HG02884 (cell line): ENCODE results near the gene ABHD3.
"Not testable (repeated sequence)": the region's sequence is repeated elsewhere in the genome, so short reads cannot be mapped to it uniquely, and the experiment has no call there.

Experiments used
- ATAC-seq: cut with Tn5 transposase; IDR thresholded peaks from one replicate; pipeline ENCODE4 v1.9.1; 2021; ENCODE audit warnings: mild to moderate bottlenecking, moderate library complexity; ENCODE audit not compliant: unreplicated experiment

ABHD3 gene

DNA sequence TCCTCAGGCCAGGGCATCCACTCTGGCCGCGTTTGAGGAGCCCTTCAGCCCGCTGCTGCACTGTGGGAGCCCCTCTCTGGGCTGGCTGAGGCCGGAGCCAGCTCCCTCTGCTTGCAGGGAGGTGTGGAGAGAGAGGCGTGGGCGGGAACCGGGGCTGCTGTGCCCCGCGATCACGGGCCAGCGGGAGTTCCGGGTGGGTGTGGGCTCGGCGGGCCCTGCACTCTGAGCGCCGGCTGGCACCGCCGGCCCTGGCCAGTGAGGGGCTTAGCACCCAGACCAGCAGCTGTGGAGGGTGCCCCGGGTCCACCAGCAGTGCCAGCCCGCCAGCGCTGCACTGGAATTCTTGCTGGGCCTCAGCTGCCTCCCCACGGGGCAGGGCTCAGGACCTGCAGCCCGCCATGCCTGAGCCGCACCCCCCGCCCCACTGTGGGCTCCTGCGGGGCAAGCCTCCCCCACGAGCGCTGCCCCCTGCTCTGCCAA, 1.9 kb upstream of the ABHD3 start:
- ATAC-seq: no peak

DNA sequence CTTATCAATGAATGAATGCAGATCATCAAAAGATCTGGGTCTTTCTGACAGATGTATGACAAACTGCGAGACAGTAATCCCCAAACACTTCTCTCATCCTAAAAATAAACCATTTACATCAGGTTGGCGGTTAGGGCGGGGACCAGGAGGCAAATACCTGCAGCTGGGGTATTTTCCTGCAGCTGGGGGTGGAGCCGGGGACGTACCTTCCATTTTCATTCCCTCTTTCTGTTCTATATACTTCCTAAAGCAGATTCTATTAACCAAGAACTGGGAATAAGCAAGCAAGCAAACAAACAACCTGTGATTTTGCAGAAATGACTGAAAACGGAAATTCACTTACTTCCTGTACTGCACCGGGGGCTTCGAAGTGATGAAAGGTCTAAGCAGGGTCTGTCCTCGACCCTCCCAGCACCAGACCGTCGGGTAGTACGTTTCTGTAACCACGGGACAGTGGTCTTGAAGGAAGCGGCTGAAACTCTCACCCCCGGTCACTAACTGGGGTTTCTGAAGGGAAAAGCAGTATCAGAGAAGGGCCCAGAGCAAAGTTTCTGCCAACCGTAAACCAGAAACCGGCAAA, 1.2 kb downstream of the ABHD3 start:
- no peak for ATAC-seq

DNA sequence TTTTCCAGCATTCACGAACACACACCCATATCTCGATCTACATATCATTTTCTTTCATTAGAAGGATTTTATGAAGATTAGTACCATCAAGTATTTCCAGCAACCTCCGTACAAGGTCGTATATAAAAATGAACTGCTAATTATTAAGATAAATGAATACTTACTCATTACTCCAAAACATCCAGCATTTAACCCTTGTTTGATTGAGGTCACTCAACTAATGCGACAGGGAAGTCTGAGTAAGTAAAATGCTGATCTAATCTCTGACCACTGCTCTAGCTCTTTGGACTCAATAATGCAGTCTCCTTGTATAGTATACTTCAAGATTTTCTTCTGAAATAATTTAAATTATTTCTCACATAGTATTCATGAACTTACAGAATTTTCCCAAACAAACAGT, 2.0 kb downstream of the ABHD3 start:
- ATAC-seq: no peak

DNA sequence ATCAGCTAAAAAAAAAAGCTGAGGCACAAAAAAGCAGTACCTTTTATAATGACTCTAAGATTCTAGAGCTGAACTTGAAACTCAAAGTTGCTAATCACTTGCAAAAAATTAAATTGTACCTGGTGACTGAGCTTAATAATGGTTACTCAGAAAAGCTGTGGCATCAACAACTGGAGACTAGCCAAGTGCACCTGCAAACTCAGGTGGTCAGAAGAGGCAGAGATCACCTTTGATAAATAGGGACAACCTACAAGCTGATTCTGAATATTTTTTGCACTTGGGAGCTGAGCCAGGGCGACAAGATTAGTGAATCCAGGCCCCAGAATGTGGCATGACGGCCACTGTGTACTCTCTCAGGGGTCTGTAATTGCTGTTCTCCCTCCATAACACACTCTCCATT, 3.0 kb downstream of the ABHD3 start:
- ATAC-seq: no peak

DNA sequence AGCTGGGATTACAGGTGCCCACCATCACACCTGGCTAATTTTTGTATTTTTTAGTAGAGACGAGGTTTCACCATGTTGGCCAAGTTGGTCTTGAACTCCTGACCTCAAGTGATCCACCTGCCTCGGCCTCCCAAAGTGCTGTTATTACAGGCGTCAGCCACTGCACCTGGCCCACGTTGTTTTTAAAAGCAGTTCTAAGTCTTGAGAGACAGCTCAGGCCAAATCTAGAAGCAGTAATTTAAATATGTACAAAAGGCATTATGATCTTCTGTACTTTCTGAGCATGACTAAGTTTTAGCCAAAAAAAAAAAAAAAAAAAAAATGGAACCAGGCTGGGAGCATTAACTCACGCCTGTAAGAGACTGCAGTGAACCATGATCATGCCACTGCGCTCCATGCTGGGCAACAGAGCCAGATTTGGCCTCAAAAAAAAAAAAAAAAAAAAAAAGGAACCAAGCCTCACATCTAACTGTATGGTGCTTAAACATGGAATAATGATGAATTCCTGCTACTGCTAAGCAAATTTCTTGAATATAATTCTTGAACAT, 4.0 kb downstream of the ABHD3 start:
- ATAC-seq: no peak

DNA sequence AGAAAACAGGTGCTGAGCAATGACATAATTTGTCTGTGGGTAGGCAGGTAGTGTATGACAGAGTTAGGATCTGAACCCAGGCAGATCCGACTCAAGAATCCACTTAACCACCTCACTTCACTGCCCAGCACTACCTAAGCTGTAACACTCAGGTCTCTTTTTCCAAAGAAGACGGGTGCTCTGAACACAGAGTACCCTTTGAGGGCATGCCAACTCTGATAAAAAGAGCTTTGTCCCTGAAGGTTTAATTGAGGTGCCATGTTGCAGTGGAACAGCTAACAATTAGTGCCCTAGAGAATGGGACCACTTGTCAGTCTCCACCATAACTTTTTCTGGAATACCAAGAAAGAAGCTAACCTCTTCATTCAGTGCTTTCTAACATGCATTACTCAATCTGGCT, 11.3 kb downstream of the ABHD3 start:
- no peak for ATAC-seq

DNA sequence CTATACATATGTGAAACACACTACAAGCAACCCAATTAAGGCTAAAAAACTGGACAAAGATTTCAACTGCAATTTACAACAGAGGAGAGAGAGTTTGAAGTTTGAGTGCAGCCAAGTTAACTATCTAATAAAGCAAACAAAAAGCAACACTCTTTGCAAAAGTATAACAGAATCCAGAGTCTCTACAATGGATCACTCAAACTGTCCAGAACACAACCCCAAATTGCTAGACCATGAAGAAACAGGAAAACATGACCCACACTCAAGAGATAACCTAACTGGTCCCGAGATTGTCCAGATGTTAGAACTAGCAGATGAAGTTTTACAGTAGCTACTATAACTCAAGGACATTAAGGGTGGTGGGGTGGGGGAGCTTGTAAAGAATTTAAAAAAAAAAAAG, 14.8 kb downstream of the ABHD3 start:
- ATAC-seq: no peak

DNA sequence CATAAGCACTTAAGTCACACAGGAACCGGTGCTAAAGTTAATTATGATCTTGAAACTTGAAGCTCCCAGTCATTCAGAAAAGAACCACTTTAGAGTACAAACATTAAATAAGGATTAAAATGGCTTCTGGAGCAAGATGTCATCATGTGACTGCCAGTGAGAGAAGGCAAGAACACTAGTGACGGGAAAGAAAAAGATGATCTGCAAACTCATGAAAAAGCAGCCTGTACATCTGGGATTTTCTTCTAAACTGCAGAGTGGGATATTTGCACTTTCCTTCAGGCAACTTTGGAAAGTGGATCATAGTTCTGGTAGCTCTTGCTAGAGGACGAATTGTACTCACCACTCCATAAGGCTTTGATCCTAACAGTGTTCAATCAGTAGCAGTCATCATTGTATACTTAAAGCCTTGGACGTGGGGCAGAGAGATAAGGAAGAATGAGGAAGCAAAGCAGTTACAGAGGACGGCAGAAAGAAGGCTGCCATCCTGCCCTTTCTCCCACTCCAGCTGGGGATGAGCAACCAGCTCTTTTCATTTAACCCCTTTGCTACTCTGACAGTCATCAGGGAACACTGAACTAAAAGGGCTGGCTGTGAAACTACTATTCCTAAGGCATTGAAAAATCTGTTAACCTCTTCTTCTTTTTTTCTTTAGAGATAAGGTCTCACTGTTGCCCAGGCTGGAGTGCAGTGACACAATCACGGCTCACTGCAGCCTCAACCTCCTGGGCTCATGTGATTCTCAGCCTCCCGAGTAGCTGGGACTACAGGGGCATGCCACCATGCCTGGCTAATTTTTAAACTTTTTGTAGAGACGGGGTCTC, 18.1 kb downstream of the ABHD3 start:
- ATAC-seq: no peak

DNA sequence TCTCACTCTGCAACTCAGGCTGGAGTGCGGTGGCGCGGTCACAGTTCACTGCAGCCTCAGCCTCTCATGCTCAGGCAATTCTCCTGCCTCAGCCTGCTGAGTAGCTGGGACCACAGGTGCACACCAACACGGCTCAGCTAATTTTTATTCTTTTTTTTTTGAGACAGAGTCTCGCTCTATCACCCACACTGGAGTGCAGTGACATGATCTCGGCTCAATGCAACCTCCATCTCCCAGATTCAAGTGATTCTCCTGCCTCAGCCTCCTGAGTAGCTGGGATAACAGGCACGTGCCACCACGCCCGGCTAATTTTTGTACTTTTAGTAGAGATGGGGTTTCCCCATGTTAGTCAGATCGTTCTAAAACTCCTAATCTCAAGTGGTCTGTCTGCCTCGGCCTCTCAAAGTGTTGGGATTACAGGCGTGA, 19.0 kb downstream of the ABHD3 start:
- ATAC-seq: peak; percentile 85

DNA sequence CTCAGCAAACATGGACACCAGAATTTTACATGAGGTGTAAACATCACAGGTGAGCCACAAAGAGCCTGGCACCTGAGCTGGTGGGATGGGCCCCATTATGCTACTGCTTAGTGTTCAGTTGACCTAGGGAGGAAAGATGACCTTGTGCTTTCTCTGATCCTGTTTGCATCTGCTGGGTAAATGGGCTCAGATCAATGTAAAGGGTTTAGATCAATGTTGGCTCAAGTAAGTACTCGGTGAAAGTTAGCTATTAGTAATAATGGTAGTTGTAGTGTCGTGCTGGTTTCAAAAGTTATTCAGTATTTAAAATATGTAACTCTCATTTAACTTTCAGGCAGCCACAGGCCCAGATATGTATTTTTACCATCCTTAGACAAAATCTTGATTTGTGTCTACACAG, 19.8 kb downstream of the ABHD3 start:
- ATAC-seq: peak; percentile 48

DNA sequence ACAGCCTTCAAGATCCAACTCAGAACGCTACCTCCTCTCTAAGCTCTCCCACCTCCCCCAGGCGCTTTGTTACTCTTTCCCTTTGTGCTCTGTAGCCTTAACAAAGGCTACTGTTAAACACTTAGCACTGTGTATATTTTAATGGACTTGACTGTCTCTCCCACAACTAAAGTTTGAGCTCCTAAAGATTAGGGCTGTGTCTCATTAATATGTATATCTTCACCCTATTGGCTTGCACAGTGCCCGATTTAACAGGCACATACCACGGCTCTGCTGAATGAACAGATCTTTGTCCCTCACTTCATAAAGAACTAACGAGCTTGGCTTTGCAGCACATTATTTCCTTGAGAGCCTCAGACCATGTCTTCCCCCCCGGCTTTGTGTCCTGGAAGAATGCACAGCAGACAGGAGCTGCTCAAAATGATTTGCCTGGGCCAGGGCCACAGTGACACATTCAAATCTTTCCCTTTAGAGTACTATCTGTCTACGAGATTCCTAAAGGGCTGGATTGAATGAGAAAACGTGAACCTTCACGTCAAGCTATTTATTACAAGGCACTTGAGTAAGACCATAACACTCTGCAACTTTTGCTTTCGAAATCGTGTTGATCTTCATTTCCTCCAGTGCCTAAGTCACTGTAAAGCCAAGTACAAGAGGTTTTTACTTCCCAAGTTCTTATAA, 22.1 kb downstream of the ABHD3 start:
- peak; percentile 33 for ATAC-seq

DNA sequence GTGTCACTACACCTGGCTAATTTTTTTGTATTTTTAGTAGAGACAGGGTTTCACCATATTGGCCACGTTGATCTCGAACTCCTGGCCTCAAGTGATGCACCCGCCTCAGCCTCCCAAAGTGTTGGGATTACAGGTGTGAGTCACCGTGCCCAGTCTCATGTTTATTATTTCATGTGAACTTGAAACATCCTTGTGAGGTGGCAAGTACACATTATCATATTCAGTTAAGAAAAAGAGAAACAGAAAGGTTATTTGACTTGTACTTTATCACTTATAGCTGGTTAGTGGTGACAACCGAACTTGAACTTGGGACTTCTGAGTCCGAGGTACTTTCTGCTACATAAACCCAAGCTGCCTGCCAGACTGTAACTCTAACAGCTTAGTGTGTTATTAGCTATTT, 24.4 kb downstream of the ABHD3 start:
- ATAC-seq: no peak

DNA sequence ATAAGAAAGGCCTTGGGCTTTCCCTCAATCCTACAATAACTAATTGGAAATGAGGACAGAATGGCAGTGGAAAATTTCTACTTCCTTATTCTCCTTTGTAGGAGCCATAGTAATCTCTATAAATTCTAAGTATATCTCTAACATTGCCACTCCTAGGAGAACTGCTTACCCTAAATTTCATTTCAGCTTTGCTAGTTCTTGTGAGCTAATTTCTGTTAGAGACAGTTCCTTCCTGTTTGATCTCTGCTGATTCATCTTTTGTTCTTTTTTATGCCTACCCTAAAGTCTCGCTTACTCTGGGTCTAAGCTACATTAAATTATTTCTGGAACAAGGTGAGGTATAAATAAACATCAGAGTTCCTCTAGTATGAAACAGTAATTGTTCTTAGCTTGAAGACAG, 25.7 kb downstream of the ABHD3 start:
- ATAC-seq: no peak

DNA sequence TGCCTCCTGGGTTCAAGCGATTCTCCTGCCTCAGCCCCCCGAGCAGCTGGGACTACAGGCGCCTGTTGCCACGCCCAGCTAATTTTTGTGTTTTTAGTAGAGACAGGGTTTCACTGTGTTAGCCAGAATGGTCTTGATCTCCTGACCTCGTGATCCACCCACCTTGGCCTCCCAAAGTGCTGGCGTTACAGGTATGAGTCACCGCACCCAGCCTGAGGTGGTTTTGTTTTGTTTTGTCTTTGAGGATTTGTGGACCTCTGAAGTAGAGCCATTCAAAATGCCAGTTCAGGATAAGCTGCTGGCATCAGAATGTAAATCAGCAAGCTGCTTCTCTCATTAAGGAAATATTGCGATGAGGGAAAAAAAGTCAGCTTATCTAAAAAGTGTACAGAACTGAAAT, 29.2 kb downstream of the ABHD3 start:
- ATAC-seq: not testable (repeated sequence)

DNA sequence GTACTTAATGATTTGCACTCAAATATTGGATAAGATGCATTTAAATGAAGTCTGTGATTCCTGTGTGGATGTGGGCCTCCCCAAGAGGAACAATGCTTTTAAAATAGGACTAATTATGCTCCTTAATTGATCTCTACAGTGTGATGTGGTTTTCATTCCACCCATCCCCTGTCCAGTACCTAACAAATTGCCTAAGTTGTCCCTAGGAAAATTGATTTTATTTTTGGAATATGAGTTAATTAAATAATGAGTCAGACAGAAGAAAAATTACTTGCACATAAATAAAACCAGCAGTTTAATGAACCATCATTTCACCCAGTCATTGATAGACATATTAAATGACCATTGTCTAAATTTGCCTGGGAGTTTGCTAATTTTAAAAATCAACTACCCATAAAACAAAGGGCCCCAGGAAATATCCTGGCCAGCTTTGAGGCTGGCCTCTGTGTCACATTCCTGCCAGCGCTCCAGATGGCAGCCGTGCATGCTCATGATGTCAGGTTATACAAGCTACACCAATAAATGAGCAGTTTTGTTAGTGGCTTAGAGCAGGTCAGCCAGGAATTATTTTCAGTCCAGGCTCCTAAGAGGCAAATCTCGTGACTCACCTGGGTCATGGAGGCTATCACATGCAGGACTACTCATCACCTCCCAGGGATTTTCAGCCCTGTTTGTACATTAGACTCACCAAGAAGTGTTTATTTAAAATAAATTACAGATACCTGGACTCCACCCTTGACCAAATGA, 31.9 kb downstream of the ABHD3 start:
- no peak for ATAC-seq

DNA sequence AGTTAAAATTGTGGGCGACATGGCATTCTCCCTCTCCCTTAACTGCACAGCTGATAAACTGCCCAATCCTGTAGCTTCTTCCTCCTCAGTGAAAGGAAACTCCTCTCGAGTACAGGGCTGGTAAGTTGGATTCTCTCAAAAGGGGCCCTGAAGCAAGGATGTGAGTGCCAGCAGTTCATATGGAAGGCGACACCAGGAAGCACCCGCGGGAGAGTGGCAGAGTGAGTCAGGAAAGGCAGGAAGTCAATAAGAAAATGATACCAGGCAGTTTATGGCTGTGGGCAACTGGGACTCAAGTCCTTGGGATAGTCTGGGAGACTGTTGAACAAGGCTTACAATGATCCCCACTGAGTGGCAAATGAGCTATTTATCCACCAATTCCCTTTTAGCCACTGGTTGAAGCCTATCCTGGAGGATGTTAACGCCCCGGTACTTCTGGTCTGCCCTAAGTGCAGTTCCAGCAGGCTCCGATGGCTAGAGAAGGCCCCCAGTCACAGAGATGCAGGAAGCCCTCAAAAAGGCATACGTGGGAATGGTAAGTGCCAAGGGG, 34.8 kb downstream of the ABHD3 start:
- no peak for ATAC-seq

DNA sequence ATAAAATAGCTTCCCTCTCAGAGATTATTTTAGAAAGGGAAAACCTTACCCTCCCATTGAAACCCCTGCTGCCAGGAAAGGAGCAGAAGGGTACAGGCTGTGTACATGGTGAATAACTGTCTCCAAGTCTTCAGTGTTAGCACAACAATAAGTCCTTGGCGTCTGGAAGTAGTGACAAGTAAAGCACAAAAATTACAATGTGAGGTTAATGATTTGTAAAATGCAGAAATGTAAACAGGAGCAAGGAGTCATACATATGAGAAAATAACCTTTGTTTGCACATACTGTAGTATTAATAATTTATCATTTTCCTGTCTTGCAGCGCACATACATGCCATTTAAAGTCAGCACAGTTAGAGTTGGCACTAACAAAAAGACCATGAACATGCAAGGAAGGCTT, 40.5 kb downstream of the ABHD3 start:
- no peak for ATAC-seq

DNA sequence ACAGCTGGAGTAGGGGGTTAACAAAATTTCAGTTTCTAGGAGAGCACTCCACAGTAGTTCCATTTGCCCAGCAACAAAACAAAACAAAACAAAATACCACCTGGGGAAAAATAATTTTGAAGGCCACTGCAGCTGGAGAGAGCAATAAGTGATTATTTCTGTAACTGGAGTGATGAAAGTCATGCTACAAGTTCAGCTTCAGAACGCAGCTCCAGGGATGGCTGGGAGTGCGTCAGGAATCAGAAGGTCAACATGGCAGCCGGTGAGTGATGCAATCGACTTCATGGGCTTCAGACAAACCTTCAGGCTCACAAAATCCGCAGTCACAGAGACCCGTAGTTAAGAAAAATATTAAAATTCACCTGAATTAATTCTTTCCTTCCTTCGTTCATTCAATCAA, 41.0 kb downstream of the ABHD3 start:
- no peak for ATAC-seq

DNA sequence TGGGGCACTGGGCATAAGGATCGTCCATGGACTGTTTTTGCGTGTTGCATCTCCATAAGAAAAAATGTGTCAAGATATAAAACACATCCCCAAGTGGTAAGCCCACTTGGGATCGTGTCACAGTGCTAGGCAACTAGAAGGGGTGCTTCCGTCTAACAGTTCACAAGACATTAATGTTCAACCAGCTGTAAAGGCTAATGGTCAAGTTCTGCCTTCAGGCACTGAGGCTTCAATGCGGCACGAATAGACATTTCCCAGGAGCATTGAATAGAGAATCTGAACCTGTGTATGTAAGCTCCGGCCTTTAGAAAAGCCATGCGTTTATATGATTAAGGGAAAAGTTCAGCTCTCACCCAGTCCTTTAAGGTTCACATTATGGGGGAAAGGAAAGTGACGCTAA, 42.0 kb downstream of the ABHD3 start:
- ATAC-seq: no peak

DNA sequence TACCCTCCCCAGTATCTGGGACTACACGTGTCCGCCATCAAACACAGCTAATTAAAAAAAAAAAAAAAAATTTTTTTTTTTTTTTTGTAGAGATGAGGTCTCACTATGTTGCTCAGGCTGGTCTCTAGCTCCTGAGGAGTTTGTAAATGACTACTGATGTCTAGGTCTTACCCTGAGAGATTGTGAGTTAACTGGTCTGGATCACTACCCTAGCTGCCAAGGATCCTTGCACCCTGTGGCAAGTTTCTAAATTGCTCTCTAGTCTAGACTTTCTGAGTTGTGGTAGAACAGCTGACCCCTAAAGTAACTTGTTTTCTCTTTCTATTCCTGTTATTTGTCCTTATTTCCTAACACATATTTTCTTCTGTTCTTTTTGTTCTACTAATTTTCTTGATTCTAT, 44.5 kb downstream of the ABHD3 start:
- ATAC-seq: no peak

DNA sequence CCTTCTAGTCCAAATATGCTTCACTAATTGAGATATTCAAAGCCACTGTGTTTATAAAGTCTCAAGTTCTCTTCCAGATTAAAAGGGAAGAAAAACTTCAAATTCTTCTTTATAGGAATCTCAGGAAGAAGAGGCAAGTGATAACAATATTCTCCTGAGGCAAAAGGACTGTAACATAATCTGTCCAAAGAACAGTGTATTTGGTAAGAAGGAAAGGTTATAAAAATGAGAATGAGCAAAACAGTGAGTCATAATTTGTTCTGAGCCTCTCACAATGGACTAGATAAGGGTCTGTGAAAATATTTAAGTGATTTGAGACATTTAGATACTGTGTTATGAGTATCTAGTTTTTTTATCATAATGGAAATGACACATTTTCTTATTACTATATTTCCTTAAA, 48.2 kb downstream of the ABHD3 start:
- ATAC-seq: no peak
